Activated CD8-positive, alpha-beta memory T cell treated with anti-CD3 and anti-CD28 coated beads for 24 hours (primary cell): ENCODE data around the gene ASCC1.

Experiments
- DNase-seq: peaks from one replicate; pipeline ENCODE4 v3.0.0-alpha.2; 2020

ASCC1 gene

GRCh38 chr10:72062832-72063702 is 153.0 kb downstream of the ASCC1 start:
- no peak for DNase-seq

DNA sequence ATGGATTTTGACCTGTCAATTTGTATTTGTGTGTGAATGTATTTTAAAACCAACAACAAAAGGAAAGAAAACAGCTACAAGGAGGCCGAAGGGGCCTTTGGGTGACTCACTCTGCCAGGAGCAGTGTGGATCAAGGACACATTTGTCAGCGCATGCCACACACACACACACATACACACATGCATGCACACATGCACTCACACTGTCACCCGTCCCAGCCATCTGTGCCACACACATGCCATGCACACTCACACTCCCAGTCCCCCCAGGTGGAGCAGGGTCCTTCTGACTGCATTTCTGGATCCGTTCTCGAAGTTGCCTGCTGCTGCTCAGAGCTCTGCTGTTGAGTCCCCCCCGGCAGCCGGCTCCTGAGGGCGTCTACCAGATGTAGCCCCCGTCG is 153.7 kb downstream of the ASCC1 start:
- DNase-seq = no peak

DNA sequence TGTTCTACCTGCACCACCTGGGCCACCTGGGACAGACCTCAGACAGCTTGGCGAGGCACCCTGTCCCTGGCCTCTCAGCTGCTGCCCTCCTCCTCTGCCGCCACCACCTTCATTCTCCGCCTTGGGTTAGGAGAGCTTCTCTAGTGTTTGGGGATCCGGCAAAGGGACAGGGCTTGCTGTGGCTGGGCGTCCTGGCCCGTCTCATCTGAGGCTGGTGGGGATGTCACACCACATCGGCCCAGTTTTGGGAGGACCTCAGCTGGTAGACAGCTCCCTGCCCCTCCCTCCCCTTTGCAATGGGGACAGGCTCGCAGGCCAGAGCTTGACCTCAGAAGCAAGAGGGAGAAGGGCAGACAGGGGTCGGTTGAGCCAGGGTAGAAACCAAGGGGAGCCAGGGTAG is 154.1 kb downstream of the ASCC1 start:
- DNase-seq = no peak

- DNase-seq = no peak
Measured at GRCh38 chr10:72061491-72061890, 154.6 kb downstream of the ASCC1 start.

- DNase-seq = no peak
Measured at GRCh38 chr10:72059843-72060822, 155.9 kb downstream of the ASCC1 start.

GRCh38 chr10:72058989-72059842 is 156.9 kb downstream of the ASCC1 start:
- DNase-seq = no peak

DNA sequence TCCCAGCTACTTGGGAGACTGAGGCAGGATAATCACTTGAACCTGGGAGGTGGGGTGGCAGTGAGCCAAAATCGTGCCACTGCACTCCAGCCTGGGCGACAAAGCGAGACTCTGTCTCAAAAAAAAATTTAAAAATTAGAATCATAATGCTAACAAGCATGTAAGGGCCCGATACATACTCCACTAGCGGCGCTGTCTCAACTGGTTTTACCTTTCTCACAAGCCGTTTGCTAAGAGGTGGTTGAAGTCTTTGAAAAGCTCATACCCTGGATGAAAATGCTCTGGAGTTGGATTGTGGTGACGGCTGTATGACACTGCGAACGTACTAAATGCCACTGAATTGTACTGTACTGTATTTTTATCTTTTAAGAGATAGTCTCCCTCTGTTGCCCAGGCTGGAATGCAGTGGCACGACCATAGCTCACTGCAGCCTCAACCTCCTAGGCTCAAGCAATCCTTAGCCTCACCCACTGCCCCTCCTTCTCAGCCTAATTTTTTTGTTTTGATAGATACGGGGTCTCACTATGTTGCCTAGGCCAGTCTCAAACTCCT is 157.7 kb downstream of the ASCC1 start:
- no peak for DNase-seq

DNA sequence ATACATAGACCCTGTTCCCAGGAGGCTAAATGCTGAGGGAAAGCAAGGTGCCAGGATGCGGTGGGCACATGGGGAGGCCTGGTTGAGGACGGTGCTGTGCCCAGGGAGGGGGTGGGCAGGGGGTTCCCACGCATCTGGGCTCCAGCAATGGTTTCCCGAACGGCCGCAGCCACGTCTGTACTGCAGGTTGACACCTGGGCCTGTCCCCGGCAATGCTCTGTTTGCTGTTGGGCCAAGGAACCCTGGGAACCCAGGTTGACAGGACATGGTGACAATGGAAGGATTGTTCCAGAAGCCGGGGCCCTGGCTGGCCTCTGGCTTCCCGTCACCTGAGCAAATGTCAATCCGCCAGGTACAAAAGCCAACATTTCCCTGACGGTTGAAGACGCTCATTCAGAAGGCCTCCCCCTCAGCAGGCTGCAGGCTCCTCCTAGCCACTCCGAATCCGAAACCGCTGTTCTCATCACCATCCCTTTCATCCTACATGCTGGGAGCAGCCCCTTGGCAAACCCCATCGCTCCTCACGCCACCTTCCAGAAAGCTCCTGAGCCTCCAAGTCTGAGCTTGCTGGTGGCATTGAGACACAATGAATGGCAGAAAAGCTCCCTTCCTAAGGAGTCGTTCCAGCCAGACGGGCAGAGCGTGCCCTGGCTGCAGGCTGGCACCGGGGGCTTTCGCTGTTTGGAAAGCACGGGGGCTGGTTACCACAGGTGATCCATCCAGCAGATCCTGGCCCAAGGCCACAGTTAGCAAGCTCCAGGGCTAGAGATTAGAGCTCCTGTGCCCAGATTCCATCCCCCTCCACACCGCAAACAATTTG is 158.9 kb downstream of the ASCC1 start:
- DNase-seq = no peak

DNA sequence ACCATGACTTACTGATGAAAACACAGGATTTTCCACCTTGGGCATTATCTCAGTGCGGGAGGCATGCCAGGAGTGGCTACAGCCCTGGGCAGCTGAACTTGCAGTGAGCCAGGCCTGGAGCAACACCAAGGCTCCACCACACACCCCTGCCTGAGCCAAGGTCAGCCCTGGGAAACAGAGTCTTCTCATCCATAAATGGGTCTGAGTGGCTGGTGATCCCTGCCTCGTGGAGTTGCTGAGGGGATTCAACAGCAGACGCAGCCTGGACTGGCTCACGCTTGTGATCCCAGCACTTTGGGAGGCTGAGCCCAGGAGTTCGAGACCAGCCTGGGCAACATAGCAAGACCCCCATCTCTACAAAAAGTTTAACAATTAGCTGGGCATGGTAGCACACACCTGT is 160.0 kb downstream of the ASCC1 start:
- DNase-seq = no peak

GRCh38 chr10:72053690-72054089 is 162.4 kb downstream of the ASCC1 start:
- DNase-seq = no peak

- DNase-seq = no peak
Measured at GRCh38 chr10:72050873-72051272, 165.2 kb downstream of the ASCC1 start.

GRCh38 chr10:72049969-72050781 is 165.9 kb downstream of the ASCC1 start:
- DNase-seq = no peak

GRCh38 chr10:72049472-72049871 is 166.6 kb downstream of the ASCC1 start:
- no peak for DNase-seq

DNA sequence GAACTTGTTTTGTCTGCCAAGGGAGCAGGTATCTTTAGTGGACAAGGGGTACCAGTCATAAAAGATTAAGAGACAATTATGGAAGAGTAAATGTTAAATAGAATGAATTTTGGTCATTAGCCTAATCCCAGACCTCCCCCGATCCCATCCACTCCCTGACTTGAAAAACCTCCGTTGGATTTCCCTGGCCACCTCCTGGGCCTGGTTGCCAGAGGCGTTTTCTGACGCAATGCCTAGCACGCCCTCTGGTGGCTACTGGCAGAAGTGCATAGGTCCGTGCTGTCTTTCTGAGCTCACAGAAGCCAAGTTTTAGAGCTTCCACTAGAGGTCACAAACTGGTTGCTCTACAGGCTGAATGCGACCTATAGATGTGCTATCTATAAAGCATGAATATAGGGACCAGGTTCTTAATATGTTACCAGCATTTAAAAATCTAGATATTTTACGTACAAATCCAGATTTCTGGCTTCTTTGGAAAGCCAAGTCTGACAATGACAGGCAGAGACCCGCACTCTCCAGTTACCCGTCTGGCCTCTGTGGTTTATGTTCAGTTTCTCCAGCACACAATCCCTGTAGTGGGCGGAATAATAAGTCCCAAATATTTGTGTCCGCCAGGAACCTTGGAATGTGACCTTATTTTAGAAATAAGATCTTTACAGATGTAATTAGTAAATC is 167.5 kb downstream of the ASCC1 start:
- DNase-seq = peak; percentile 98
